ENCODE results near the gene BCL2L13. TPM values are rescaled to one million over a fixed set of nuclear protein-coding genes. Genes with fewer than 3 reads are reported as not detected.
"Not testable (repeated sequence)": the region's sequence is repeated elsewhere in the genome, so short reads cannot be mapped to it uniquely, and the experiment has no call there.

Gene BCL2L13
- total RNA-seq, 4 donors from 2014 or later, result 35.2 to 50.1 (median 38.3) TPM

DNA sequence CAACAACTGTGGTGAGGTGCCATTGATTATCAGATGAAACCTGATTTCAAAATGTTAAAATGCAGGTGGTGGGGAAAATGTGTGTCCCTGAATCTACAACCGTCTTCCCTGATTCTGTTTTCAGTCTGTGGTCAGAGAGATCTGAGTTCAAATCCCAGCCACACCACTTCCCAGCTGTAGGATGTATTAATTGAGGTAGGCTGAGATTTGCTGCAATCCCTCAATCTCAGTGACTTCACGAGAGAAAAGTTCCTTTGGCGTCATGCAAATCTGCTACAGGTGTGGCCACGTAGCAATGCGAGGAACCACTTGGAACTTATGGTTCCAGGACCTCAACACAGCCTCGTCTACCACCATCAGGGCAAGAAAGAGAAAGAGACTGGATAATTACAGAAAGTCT lies 56.2 kb downstream of the BCL2L13 start:
- no peaks in the 10 kb centered on the region for H3K27me3 ChIP-seq

DNA sequence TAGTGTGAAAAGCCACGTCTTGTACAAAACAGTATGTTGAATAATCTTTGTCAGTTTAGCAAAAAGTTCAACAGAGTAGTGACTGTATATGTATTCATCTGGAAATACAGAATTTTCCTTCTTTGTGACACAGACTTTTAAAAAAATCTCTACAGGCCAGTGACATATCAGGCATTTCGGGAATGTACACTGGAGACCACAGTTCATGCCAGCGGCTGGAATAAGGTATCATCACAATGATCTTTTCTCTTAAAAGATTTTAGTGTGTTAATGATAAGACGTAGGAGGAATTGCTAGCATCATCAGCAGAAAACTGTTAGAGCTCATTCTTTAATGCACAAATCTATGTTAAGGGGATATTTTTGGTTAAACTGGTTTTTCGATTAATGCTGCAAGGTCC lies 57.4 kb downstream of the BCL2L13 start:
- H3K36me3 ChIP-seq, result peaks cover 0 to 8% (median 0%) of the 10 kb centered on the region in 3 donors
- DNase-seq, result no peak
- TF ChIP-seq, protein P1, sequence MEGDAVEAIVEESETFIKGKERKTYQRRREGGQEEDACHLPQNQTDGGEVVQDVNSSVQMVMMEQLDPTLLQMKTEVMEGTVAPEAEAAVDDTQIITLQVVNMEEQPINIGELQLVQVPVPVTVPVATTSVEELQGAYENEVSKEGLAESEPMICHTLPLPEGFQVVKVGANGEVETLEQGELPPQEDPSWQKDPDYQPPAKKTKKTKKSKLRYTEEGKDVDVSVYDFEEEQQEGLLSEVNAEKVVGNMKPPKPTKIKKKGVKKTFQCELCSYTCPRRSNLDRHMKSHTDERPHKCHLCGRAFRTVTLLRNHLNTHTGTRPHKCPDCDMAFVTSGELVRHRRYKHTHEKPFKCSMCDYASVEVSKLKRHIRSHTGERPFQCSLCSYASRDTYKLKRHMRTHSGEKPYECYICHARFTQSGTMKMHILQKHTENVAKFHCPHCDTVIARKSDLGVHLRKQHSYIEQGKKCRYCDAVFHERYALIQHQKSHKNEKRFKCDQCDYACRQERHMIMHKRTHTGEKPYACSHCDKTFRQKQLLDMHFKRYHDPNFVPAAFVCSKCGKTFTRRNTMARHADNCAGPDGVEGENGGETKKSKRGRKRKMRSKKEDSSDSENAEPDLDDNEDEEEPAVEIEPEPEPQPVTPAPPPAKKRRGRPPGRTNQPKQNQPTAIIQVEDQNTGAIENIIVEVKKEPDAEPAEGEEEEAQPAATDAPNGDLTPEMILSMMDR (IDR thresholded peaks at IDR 0.05), result no peak
- no peak for TF ChIP-seq POLR2A (IDR thresholded peaks at IDR 0.05)
- no peaks in the 10 kb centered on the region for H3K9me3 ChIP-seq
- H3K4me1 ChIP-seq, result no peaks in the 10 kb centered on the region
- no peak overlapping the region for H3K4me3 ChIP-seq
- H3K27ac ChIP-seq, result no peak overlapping the region
- no peaks in the 10 kb centered on the region for H3K27me3 ChIP-seq

More for the DNA sequence above, 56.2 kb downstream of the BCL2L13 start:
- TF ChIP-seq, protein P1 (IDR thresholded peaks at IDR 0.05), result no peak
- TF ChIP-seq POLR2A (IDR thresholded peaks at IDR 0.05), result no peak
- no peak for DNase-seq
- Histone ChIP-seq H3K36me3 (peaks cover 0 to 19% (median 0%) of the 10 kb centered on the region in 3 donors), H3K9me3 (no peaks in the 10 kb centered on the region), H3K27ac (no peak overlapping the region), H3K4me3 (no peak overlapping the region), H3K4me1 (no peaks in the 10 kb centered on the region)

DNA sequence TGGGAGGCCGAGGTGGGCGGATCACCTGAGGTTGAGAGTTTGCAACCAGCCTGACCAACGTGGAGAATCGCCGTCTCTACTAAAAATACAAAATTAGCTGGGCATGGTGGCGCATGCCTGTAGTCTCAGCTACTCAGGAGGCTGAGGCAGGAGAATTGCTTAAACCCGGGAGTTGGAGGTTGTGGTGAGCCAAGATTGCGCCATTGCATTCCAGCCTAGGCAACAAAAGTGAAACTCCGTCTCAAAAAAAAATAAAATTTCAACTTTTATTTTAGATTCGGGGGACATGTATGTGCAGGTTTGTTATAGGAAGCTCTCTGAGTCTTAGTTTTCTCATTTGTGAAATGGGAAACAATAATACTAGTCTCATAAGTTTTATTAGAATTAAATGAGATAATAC lies 58.6 kb downstream of the BCL2L13 start:
- DNase-seq, H3K4me3 ChIP-seq, H3K4me1 ChIP-seq: not testable (repeated sequence)

DNA sequence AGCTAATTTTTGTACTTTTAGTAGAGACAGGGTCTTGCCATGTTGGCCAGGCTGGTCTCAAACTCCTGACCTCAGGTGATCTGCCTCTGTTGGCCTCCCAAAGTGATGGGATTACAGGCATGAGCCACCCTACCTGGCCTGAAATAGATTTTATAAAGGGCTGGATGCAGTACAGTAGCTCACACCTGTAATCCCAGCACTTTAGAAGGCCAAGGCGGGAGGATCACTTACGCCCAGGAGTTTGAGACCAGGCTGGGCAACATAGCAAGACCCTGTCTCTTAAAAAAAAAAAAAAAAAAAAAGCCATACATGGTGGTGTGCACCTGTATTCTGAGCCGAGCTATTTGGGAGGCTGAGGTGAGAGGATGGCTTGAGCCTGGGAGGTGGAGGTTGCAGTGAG lies 59.7 kb downstream of the BCL2L13 start:
- H3K9me3 ChIP-seq, H3K27me3 ChIP-seq, H3K27ac ChIP-seq, DNase-seq, H3K4me1 ChIP-seq, H3K4me3 ChIP-seq: not testable (repeated sequence)
- peaks cover 0 to 13% (median 0%) of the 10 kb centered on the region in 3 donors for H3K36me3 ChIP-seq

More for the DNA sequence above, 58.6 kb downstream of the BCL2L13 start:
- not testable (repeated sequence) for H3K36me3 ChIP-seq, H3K27me3 ChIP-seq, H3K27ac ChIP-seq, H3K9me3 ChIP-seq

DNA sequence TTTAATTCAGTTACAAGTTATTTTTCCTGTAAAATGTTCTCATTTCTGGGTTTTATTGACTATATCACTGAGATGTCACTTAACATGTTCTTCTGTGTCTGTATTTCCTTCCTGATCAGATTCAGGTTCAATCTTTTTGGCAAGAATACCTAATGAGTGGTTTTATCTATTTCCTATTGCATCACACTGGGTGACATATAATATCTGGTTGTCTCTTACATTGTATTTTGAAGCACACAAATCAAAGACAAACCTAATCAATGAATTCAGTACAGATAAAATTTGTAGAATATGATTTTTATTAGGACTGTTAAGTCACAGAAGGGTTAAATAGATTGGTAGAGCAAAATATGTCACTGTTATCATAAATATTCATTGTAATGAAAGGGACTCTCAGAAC lies 60.4 kb downstream of the BCL2L13 start:
- DNase-seq, result no peak
- peaks cover 0 to 19% (median 0%) of the 10 kb centered on the region in 3 donors for H3K36me3 ChIP-seq
- H3K27ac ChIP-seq, result no peak overlapping the region
- no peak overlapping the region for H3K4me3 ChIP-seq
- no peak for TF ChIP-seq POLR2A (IDR thresholded peaks at IDR 0.05)
- TF ChIP-seq, protein P1 (IDR thresholded peaks at IDR 0.05), result no peak
- H3K9me3 ChIP-seq, result no peaks in the 10 kb centered on the region
- no peaks in the 10 kb centered on the region for H3K27me3 ChIP-seq
- H3K4me1 ChIP-seq, result no peaks in the 10 kb centered on the region

DNA sequence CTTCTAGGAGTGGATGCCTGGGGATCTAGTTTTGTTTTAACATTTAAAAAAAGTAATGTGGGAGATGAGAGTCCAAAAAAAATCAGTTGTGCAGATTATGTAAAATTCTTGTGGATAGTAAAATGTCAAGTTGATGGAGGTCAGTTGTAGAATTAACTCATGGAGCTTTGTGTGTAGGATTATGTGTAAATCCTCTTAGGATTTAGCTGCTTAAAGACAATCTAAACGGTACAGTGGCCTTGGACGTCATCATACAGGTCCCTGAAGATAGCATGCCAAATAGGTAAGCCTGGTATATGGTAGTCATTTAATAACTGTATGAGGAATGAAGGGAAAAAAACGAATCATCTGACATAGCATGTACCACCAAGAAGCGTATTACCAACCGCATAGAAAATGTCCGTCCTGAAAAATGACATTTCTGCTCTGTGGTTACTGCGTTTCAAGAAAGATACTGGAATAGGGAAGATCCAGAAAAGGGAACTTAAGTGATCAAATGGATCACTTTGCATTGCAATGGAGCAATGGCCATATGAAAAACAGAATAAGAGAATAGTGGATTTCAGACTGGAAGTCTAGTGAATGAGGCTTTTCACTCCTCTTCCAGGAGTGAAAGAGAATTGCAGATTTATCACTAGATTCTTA lies 61.3 kb downstream of the BCL2L13 start:
- no peak overlapping the region for H3K4me3 ChIP-seq
- H3K4me1 ChIP-seq, result no peaks in the 10 kb centered on the region
- TF ChIP-seq POLR2A (IDR thresholded peaks at IDR 0.05), result no peak
- TF ChIP-seq, protein P1 (IDR thresholded peaks at IDR 0.05), result no peak

DNA sequence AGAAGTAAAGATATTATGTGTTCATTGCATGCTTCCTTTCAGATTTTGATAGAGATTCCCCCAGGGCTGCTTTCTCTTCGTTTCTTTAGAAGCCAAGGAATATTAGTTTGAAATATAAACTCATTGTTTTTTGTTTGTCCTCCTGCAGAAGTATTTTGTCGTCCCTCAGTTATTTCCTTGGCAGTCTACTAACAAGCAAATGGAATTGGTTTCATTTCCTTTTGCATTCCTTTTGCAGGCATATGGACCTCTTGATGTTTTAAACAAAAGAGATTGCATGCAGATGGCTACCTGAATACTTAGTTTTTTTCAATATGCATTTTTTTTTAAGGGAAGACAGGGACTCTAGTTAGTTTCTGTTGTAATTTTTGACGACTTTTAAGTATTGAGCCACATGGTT lies 62.2 kb downstream of the BCL2L13 start:
- no peak for DNase-seq
- H3K4me1 ChIP-seq, result peaks cover 0 to 2% (median 0%) of the 10 kb centered on the region in 4 donors
- TF ChIP-seq, protein P1 (IDR thresholded peaks at IDR 0.05), result no peak
- TF ChIP-seq POLR2A (IDR thresholded peaks at IDR 0.05), result no peak
- no peak overlapping the region for H3K27ac ChIP-seq
- peaks cover 0 to 25% (median 0%) of the 10 kb centered on the region in 3 donors for H3K36me3 ChIP-seq
- no peak overlapping the region for H3K4me3 ChIP-seq
- H3K27me3 ChIP-seq, result no peaks in the 10 kb centered on the region
- no peaks in the 10 kb centered on the region for H3K9me3 ChIP-seq

More for the DNA sequence above, 61.3 kb downstream of the BCL2L13 start:
- Histone ChIP-seq H3K27me3 (no peaks in the 10 kb centered on the region), H3K9me3 (no peaks in the 10 kb centered on the region), H3K36me3 (peaks cover 0 to 25% (median 0%) of the 10 kb centered on the region in 3 donors), H3K27ac (no peak overlapping the region)
- DNase-seq, result no peak
